SHP77 (cell line): Measurements from ENCODE around the gene PLK5.
"Not testable (repeated sequence)": the region's sequence is repeated elsewhere in the genome, so short reads cannot be mapped to it uniquely, and the experiment has no call there.

Experiments
- DNase-seq, 2 experiments: peaks; one replicate each; lab custom pipeline; 2025; lab: John Stamatoyannopoulos, UW

PLK5 gene

DNA sequence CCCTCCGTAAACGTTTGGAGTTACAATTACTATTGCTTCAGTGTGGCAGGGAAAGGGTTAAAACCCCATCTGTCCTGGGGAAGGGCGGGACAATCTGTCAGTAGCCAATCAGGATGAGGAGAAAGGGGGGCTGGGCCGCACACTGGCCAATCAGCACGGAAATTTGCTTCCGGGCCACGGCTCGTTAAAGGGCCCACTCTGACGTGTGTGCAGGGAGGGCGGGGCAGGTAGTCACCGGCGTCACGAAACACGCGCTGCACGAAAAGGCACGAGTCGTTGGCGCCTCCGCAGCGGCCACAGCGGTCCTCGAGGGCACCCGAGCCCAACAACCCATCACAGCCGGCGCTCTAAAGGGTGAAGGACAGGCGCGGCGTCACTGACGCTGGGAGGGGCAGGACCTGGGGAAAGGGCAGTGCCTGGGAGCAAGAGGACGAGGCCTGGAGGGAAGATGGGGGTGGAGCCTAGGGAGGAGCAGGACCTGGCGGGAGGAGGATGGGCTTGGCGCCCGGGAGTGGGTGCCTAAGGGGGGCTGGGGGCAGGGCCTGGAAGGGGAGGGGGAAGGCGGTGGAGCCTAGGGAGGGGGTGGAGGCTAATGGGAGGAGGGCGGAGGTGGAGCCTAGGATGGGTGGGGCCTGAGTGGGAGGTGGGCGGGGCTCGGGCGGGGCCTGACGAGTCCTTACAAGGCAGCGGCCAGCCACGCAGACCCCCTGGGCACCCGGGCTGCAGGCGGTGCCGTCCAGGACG is 15.9 kb upstream of the PLK5 start:
- DNase-seq: peak; percentile 93 to 97

DNA sequence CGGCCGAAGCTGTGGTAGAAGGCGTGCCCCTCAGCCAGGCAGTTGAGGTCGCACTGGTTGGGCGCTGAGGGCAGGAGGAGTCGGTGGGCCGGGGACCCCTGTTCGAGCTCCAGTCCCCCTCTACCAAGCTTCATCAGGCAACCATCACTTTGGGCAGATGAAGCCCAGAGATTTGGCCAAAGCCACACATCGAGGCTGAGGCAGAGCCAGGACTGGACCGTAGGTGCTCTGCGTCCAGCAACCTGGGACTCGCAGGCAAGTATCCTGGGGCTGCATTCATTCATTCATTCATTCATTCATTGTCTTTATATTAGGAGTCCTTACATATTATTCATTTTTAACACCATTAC is 15.4 kb upstream of the PLK5 start:
- no peak for DNase-seq

DNA sequence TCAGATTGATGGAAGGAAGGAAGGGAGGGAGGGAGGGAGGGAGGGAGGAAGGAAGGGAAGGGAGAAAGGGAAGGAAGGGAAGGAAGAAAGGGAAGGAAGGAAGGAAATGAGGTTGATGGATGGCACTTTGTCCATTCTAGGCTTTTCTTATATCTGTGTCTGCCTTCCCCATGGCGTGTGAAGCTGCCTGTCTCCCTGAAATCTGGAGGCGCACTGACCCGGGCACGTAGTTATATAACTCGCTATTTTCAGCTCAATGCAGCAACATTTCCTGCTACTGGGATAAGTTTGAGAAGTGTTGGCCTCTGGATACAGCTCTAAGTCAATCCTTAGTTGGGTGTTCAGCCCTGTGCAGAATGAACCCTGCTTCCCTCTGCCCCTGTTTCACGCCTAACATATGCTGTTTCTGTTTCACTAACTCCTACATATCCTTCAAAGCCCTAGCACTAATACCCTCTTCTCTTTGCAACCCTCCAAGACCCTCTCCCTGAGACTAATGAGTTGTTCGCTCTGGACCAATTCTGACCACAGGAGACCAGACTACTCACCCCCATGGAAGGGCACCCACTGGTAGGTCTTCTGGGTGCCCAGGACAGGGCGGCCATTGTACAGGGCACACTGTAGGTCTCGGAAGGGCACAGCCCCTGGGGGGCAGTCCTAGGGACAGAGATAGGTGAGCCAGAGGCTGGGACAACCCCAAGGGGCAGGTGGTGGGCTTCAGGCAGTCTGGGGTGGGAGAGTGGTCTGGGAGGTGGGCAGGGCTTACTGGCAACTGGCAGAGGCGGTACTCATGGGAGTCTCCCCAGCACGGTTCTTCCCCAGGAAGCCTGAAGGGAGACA is 14.1 kb upstream of the PLK5 start:
- DNase-seq: no peak

DNA sequence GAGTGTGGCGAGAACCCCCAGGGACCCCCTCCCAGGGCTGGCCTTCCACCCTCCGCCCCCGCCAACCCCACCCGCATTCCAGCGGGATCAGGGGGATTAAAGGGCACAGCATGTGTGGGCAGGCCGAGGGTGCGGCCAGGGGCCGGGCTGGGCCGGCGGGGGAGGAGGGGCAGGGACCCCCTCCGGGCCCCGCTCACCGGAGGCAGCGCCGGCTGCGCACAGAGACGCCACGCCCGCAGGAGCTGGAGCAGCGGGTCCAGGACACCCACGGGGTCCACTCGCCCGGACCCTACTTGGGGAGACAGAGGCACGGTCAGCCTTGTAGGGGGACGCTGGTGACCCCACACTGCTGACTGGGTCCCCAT is 13.5 kb upstream of the PLK5 start:
- no peak for DNase-seq

DNA sequence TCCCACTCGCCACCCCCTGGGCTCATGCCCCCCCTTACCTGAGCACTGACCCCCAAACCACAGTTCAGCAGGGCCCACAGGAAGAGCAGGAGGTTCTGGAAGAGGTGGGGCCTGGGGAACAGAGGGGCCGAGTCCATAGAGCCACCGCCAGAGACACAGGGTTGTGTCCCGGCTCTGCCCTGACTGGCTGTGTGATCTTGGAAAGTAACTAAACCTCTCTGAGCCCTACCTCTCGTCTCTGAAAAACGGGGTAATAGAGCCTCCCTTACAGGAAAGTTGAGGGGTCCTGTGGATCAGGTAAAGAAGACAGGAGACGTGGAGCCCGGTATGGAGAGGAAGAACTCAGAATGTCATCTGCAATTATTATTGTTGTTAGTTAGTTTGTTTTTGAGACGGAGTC is 13.1 kb upstream of the PLK5 start:
- DNase-seq: no peak

DNA sequence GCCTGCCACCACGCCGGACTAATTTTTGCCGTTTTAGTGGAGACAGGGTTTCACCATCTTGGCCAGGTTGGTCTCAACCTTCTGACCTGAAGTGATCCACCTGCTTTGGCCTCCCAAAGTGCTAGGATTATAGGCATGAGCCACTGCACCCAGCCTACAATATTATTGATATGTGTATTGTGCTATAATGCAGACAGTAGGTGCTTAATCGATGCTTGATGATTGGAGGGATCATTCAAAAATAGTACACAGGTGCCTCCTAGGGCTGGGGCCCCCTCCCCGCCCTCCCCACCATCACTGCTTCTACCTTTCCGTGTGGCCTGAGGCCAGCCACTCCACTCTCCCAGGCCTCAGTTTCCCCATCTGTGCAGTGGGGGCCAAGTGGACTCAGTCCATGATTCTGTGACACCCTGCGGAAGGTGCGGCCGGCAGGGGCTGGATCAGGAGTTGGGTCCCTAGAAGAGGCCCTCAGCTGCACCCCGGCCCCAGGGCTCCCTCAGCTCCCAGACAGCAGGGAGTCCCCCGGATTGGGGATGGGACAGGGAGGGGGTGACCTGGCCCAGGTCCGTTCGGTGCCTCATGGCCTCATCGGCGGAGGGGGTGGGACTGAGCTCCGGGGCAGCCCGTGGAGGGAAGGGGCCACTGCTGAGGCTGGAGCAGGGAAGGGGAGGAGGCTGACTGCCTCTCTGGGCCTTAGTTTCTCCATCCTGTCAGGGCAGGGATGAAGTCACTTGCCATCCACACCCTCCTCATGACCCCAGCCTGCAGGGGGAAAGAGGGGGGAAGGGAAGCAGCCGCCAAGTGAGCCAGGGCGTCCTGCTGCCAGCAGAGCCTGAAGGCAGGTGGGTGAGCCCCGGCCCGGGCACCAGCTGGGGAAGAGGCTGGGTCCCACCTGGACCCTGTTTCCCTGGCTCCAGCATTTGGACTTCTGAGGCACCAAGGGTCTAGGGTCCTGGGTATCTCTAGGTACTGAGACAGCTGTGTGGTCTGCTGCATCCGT is 12.3 kb upstream of the PLK5 start:
- no peak for DNase-seq

DNA sequence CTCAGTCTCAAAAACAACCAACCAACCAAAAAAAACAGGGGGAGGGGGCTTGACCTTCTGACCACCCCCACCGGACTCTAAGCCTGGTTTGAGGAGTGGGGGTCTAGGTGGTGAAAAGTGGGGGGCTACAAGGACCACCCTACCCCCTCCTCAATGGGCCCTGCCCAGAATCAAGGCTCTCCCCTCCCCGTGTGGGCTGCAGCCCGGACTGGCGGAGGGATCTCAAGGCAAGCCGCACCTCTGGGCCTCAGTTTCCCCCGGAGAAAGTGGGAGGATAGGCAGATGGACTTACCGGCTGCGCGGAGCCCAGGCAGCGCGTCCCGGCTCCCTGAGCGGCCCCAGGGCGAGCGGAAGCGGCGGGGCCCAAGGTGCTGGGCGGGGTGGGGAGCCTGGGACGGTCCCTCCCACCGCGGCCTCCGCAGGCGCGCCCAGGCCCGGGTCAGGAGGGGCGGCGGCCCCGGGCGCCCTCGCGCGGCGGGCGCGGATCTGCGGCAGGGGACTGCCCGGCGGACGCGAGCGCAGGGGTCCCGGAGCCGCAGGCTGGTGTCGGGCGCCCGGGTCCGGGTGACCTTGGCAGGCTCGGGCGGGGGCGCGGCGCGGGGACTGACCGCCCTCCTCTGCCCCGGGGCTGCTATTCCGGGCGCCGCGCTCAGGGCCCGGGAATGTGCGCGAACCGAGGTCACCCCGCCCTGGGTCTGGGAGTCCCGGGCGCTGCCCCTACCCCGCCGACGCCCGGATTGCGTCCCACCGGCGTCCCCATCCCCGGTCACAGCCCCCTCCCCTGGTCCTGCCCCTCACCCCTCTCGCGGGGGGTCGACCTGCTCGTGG is 11.0 kb upstream of the PLK5 start, which contains the start of gene ADAMTSL5:
ADAMTSL5 (minus strand) TSS at position 349 of the 828 bp plus-strand sequence. CDS start 2,076 bp downstream, outside the sequence.
- DNase-seq: no peak

DNA sequence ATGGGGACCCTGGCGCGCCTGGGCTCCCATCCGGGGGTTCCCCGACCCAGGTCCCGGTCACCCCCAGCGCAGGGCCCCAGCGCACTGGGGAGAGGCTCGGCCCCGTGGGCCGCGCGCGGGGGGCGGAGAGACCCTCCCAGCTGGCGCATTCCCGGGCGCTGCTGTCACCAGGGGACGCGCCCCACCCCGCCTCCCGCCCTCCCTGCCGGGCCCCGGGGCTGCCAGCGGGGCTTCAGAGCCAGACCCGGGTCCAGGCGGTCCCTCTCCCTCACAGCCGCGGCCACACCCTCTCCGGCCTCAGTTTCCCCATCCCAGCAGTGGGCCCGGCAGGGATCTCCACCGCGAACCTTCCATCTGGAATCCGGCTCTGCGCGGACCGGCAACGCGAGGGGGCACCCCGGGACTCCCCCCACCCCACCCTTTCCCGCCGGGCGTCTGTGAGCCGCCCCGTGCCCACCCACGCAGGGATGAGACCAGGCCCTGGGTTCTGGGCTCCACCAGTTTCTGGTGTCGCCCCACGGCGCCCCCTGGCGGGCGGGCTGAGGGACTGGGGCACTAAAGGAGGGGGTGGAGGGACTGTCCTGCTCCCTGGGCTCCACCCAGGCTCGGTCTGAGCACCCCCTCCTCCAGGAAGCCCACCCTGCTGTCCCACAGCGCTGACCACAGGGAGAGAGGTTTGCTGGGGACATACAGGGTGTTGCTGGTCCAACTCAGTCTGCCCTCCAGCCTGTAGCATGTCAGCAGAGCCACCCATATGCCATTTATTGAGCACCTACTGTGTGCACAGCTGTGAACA is 10.2 kb upstream of the PLK5 start:
- DNase-seq: no peak

DNA sequence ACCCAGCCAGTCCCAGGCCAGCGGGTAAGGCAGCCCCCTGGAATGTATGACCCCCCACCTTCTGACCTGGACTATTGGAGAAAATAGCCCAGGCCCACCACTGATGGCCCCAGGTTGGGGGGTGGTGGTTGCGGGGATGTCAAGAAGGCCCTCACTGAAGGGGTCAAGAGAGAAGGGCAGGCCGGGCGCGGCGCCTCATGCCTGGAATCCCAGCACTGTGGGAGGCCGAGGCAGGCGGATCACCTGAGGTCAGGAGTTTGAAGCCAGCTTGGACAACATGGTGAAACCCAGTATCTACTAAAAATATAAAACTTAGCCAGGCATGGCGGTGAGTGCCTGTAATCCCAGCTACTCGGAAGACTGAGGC is 9.6 kb upstream of the PLK5 start:
- no peak for DNase-seq

DNA sequence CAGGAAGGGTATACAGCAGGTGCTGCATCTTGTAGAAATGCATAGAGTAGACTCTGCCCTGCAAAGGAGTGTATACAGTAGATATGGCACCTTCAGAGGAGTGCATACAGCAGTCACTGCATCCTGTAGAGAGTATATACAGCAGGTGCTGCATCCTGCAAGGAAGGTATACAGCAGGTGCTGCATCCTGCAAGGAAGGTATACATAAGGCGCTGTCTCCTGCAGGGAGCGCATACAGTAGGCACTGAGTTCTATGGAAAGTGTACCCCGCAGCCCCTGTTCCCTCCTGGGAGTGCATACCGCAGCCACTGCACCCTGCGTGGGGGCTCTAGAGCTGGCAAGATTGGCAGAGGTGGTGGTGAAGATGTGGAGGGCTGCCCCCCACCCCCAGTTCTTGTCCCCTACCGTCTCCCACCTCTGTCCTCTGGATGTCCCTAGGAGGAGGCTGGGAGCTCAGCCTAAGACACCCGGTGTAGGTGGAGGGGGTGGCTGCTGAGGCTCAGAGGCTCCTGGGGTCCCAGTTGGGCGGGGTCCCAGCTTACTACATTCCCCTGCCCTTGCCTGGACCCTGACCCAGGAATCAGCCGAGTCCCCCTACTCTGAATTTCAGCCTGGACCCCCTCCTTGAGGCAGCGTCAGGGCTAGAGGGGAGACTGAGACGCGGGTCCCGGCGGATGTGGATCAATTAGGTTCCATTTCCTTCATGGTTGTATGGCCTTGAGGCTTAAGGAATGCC is 8.7 kb upstream of the PLK5 start:
- no peak for DNase-seq

DNA sequence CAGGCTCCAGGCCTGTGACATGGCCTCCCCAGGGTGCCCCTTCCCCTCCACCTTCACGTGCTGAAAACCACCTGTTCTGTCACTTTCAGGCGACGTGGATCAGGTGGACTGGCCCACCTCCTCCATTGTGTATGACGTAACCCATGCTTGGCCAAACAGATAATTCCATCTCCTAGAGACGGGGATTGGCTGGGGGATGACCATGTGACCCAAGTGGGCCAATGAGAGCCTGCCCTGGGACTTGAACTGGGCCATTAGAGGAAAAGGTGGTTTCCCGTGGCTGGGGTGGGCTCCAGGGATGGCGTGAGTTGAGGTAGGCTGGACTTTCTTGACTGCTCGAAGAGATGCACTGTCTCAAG is 7.5 kb upstream of the PLK5 start:
- DNase-seq: no peak

DNA sequence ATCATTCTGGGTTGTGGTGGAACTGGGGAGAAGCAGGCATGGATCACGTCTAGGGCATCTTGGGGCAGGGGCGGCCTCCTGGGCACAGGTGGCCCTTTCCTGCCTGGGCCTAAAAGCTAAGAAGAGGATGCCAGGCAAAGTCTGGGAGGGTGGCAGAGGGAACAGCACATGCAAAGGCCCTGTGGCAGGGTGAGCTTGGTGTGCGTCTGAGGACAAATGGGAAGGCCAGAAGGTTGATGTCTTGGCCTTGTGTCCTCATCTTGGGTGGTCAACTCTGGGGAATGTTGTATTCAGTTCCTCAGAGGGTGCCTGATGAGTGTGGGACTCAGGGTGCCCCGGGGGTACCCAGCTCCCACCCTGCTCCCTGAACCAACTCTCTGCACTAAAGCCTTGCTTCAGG is 5.4 kb upstream of the PLK5 start:
- DNase-seq: no peak

DNA sequence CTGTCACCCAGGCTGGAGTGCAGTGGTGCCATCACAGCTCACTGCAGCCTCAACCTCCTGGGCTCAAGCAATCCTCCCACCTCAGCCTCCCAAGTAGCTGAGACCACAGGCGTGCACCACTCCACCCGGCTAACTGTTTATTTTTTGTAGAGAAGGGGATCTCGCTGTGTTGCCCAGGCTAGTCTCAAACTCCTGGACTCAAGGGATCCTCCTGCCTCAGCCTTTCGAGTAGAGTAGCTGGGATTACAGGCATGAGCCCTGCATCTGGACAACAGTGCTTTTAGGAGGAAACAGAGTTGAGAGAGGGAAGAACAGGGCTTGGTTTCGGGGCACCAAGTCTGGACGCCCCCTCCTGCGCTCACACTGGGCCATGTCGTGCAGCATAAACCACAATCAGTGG is 4.1 kb upstream of the PLK5 start:
- DNase-seq: not testable (repeated sequence)

DNA sequence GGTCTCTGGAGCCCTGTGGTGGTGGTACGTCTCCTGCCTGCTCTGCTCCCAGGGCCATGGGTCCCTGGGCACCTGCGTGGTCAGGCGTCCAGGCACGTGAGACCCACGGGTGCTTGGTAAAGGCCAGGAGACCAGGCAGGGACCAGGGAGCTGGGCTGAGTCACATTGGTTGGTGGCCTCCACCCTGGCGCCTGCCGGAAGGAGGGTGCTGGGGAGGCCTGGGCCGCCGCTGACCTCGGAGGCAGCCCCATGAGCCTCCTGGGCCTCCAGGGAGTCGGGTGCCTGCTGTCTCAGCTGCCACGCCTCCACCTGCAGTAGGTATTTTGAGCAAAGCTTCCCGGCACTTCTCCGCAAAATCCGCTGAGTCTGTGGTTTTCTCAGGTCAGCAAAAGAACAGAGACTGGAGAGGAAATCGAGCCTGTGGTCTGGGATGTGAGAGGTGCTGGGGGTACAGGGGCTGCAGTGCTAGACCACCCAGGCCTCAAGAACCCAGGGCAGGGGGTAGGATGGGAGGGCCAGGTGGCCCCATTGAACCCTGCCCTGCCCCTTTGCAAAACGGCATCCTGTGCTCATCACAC is 3.6 kb upstream of the PLK5 start:
- no peak for DNase-seq

DNA sequence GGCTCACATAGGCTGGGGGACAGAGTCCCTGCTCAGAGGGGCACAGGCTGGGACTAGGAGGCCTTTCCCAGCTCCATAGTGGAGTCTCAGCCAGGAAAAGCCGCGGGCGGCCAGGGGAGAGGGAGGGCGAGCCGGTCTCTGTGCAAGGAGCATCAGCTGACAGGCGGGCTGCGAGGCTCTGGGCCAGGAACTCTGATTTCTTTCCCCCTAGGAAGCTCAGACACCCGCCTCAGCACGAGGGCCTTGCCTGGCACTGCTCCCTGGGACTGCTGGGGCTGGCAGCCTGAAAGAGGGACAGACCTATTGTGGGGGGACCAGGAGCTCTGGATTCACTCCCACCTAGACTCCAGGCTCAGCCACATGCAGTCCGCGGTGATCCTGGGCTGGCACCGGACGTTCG is 2.2 kb upstream of the PLK5 start:
- no peak for DNase-seq

DNA sequence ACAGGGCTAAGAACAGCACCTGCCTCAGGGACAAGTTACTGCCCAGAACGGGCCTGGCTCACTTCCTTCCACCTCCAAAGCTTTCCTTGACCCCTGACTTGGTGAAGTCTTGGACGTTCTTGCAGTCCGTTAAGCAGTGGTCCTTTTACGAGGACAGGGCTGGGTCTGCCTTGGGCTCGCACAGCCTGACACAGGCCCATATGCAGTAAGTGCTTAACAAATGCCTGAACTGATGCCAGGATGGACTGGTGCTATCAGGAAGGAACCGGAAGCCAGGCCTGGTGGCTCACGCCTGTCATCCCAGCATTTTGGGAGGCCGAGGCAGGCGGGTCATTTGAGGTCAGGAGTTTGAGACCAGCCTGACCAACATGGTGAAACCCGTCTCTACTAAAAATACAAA is 1.8 kb upstream of the PLK5 start:
- no peak for DNase-seq

DNA sequence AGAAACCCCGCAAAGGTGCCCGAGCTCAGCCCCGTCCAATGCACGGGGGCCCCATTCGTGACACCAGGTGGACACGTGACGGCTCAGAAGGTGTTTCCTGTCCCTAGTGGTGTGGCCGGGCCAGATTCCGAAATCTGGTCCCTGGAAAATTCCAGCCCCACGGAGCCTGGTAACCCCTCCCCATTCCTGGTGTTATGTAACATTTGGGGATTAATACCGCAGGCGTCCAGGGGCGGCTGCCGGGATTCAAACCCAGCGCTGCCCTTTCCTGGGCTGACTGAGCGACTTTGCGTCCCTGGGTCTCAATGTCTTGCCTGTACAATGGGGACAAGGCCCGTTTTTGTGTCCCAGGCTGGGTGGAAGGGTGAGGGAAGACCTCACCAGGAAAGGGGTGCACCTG is 1.0 kb upstream of the PLK5 start:
- no peak for DNase-seq

DNA sequence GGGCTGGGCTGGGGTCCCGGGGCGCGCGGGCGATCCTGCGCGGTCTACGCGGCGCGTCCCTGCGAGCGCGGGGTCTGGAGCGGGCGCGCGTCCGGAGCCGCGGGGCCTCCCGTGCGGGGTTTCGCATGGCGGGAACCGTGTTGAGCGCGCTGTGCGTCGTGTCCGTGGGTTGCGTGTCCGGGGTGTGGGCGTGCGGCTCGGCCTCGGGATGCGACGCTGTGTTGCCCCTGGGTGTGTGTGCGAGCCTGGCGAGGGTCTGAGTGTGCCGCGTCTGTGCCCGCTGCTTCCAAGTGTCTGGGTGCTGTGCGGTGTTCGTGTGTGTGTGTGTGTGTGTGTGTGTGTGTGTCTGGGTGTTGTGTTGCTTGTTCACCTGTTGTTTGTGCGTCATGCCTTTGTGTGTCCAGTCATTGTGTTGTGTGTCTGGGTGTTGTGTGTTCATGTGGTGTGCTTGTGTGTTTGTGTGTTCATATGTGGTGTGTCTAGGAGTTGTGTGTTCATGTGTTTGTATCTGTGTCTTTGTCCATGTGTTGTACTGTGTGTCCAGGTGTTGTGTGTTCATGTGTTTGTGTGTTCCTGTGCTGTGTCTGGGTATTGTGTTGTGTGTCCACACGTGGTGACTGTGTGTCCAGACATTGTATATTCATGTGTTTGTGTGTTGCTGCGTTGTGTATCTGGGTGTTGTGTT is 552 bp downstream of the PLK5 start:
- no peak for DNase-seq

DNA sequence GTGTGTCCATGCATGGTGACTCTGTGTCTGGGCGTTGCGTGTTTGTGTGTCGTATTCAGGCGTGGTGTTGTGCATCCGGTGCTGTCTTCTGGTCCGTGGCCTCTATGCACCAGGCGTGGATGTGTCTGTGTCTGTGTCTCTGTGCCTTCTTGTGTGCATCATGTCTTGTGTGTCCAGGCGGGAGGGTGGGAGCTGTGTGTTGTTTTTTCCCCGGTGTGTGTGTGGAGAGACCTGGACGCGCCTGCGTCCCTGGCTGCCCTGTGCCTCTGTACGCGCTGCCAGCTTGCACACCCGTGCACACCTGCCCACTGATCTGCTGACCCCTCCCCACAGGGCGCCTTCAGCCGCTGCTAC is 1.1 kb downstream of the PLK5 start:
- DNase-seq: no peak
